HepG2 (cell line): Measurements from ENCODE around the gene PHTF1. TPM values are rescaled to one million over a fixed set of nuclear protein-coding genes. Genes with fewer than 3 reads are reported as not detected.

Experiments
- ATF4 ChIP-seq, 2 experiments: fragments of 450-650 bp in 1 of 2; sonication (generic) in 1 of 2; formaldehyde crosslinking; IDR thresholded peaks; 2 replicates each; pipeline versions ENCODE4 v1.5.0 to v1.8.0; 2020 to 2022; ENCODE audit warnings: mild to moderate bottlenecking in 1 of 2, missing genetic modification reagents in 1 of 2
- E2F2 ChIP-seq: sonication (generic); formaldehyde crosslinking; IDR thresholded peaks from 2 replicates; pipeline ENCODE4 v1.4.0; 2020; ENCODE audit warnings: missing genetic modification reagents, borderline replicate concordance
- FOXC1 ChIP-seq: sonication (generic); formaldehyde crosslinking; IDR thresholded peaks from 2 replicates; pipeline ENCODE4 v1.8.0; 2022; ENCODE audit warnings: mild to moderate bottlenecking, missing genetic modification reagents, borderline replicate concordance
- HNF4A ChIP-seq: sonication (generic); formaldehyde crosslinking; IDR thresholded peaks from 2 replicates; pipeline ENCODE4 v1.4.0; 2020; ENCODE audit warnings: missing genetic modification reagents
- HNF4G ChIP-seq, 2 experiments: sonication (generic) in 1 of 2; formaldehyde crosslinking in 1 of 2; IDR thresholded peaks; 2 replicates each; pipeline versions ENCODE4 v1.4.0 to v1.6.1; 2011 to 2020; ENCODE audit warnings: borderline replicate concordance in 2 of 2, low read depth in 2 of 2, mild to moderate bottlenecking in 2 of 2, low read length in 1 of 2, missing genetic modification reagents in 1 of 2, moderate library complexity in 1 of 2
- KLF16 ChIP-seq, 2 experiments: sonication (generic) in 1 of 2; formaldehyde crosslinking in 1 of 2; IDR thresholded peaks; 2 replicates each; pipeline versions ENCODE4 v1.6.1 to v1.8.0; 2016 to 2023; ENCODE audit warnings: missing genetic modification reagents in 2 of 2, missing compliant biosample characterization in 1 of 2
- MED1 ChIP-seq: sonication (generic); formaldehyde crosslinking; IDR thresholded peaks from 2 replicates; pipeline ENCODE4 v1.4.0; 2020; ENCODE audit warnings: missing genetic modification reagents
- MYC ChIP-seq: sonication (generic); formaldehyde crosslinking; IDR thresholded peaks from 2 replicates; pipeline ENCODE4 v1.9.0; 2021; ENCODE audit warnings: missing genetic modification reagents, borderline replicate concordance
- NR2F1 ChIP-seq, 2 experiments: fragments of 450-650 bp in 1 of 2; formaldehyde crosslinking in 1 of 2; IDR thresholded peaks; 2 replicates each; pipeline versions ENCODE4 v1.5.0 to v1.6.1; 2016 to 2020; ENCODE audit warnings: mild to moderate bottlenecking in 1 of 2, missing compliant biosample characterization in 1 of 2, missing genetic modification reagents in 1 of 2, moderate library complexity in 1 of 2
- NR2F6 ChIP-seq, 2 experiments: IDR thresholded peaks; 2 replicates each; pipeline ENCODE4 v1.6.1; 2016; ENCODE audit warnings: antibody characterized with exemption in 1 of 2, mild to moderate bottlenecking in 1 of 2
- PRPF4 ChIP-seq: fragments of 200-400 bp; formaldehyde crosslinking; IDR thresholded peaks from 2 replicates; pipeline ENCODE4 v1.6.1; 2016; ENCODE audit warnings: low read length, low read depth; ENCODE audit not compliant: poor library complexity, severe bottlenecking
- SAP130 ChIP-seq: IDR thresholded peaks from 2 replicates; pipeline ENCODE4 v1.6.1; 2016; ENCODE audit warnings: low read depth
- SIN3A ChIP-seq: IDR thresholded peaks from 2 replicates; pipeline ENCODE4 v1.6.1; 2011; ENCODE audit warnings: low read depth, mild to moderate bottlenecking, control low read depth, low read length, borderline replicate concordance
- SMYD3 ChIP-seq: sonication (generic); formaldehyde crosslinking; IDR thresholded peaks from 2 replicates; pipeline ENCODE4 v1.8.1; 2023; ENCODE audit warnings: mild to moderate bottlenecking, missing genetic modification reagents
- STAT5B ChIP-seq: sonication (generic); formaldehyde crosslinking; IDR thresholded peaks from 2 replicates; pipeline ENCODE4 v1.4.0; 2020; ENCODE audit warnings: missing genetic modification reagents
- USF2 ChIP-seq, 2 experiments: sonication (generic) in 1 of 2; formaldehyde crosslinking in 1 of 2; IDR thresholded peaks; 2 replicates each; pipeline versions ENCODE4 v1.5.1 to v1.6.1; 2011 to 2020; ENCODE audit warnings: borderline replicate concordance in 1 of 2, low read depth in 1 of 2, low read length in 1 of 2, mild to moderate bottlenecking in 1 of 2, missing genetic modification reagents in 1 of 2, moderate library complexity in 1 of 2
- ZBTB3 ChIP-seq: sonication (generic); formaldehyde crosslinking; IDR thresholded peaks from 2 replicates; pipeline ENCODE4 v1.4.0; 2020; ENCODE audit warnings: low read depth, mild to moderate bottlenecking, moderate library complexity, missing genetic modification reagents, borderline replicate concordance
- ZNF639 ChIP-seq: conservative IDR thresholded peaks from 2 replicates; pipeline ENCODE4 v1.6.1; 2018; ENCODE audit warnings: missing genetic modification reagents
- ZNF768 ChIP-seq: sonication (generic); formaldehyde crosslinking; IDR thresholded peaks from 2 replicates; pipeline ENCODE4 v1.4.0; 2020; ENCODE audit warnings: missing genetic modification reagents
- ZNF878 ChIP-seq: sonication (generic); formaldehyde crosslinking; IDR thresholded peaks from 2 replicates; pipeline ENCODE4 v1.8.1; 2023; ENCODE audit warnings: mild to moderate bottlenecking, missing genetic modification reagents, moderate library complexity
- ZSCAN22 ChIP-seq: sonication (generic); formaldehyde crosslinking; IDR thresholded peaks from 2 replicates; pipeline ENCODE4 v1.4.0; 2020; ENCODE audit warnings: mild to moderate bottlenecking, missing genetic modification reagents
- polyA plus RNA-seq, 8 experiments: library from polyadenylated mRNA; depleted of rRNA in 3 of 8; stranded (reverse) in 7 of 8; unstranded in 1 of 8; fragments of >200 nt; fragmentation: Illumina TruSeq in 4 of 8; extraction: Trizol in 4 of 8; gene quantifications; 2 replicates each; pipeline versions ENCODE4 v1.2.1 to v1.2.3, GENCODE V29; 2011 to 2016; ENCODE audit warnings: low read depth in 4 of 8, missing spikeins in 1 of 8, mixed read lengths in 1 of 8; ENCODE audit not compliant: insufficient read depth in 1 of 8
- total RNA-seq, 5 experiments: library from RNA; depleted of rRNA; stranded (reverse); fragments of >200 nt; fragmentation: Illumina TruSeq; extraction: Trizol; gene quantifications; 2 replicates each; pipeline ENCODE4 v1.2.3, GENCODE V29; 2016; ENCODE audit warnings: low read depth in 1 of 5

Gene PHTF1
- total and polyA plus RNA-seq, 2 of the 13 experiments (the other 11 are each of a cell fraction or from before 2014, with no cell fraction given), result 5.0 to 19.7 TPM

GRCh38 chr1:113758631-113759332 is 504 bp downstream of the PHTF1 start (continued):
- peak; percentile 61 to 86; a peak in 3 of 4 replicates for TF ChIP-seq NR2F1 (CRISPR knock-in tag; IDR thresholded peaks at IDR 0.05)
- TF ChIP-seq ZSCAN22 (CRISPR knock-in tag), result 0 out of 2 replicates have a peak, but pooled peaks have one; percentile 55
- TF ChIP-seq SIN3A, result 0 out of 2 replicates have a peak, but pooled peaks have one; percentile 42
- TF ChIP-seq SAP130 (CRISPR knock-in tag), result peak; percentile 79
- TF ChIP-seq ZNF768, result peak; percentile 28; the same call in 1 of the 2 replicates
- TF ChIP-seq ZNF878 (CRISPR knock-in tag), result no peak
- TF ChIP-seq MED1 (CRISPR knock-in tag), result no peak
- TF ChIP-seq STAT5B (CRISPR knock-in tag), result no peak
- TF ChIP-seq ZBTB3 (CRISPR knock-in tag), result 0 out of 2 replicates have a peak, but pooled peaks have one; percentile 41
- peak in 1 of 2 experiments; percentile 10; a peak in 1 of 4 replicates for TF ChIP-seq ATF4 (CRISPR knock-in tag; IDR thresholded peaks at IDR 0.05)
- 0 out of 4 replicates have a peak, but pooled peaks of 1 of the 2 experiments have one; percentile 60 for TF ChIP-seq KLF16 (CRISPR knock-in tag; IDR thresholded peaks at IDR 0.05)
- no peak for TF ChIP-seq E2F2 (CRISPR knock-in tag)
- TF ChIP-seq USF2 (IDR thresholded peaks at IDR 0.05; ENCODE audit: low read depth, low read length), result no peak
- TF ChIP-seq USF2 (CRISPR knock-in tag; IDR thresholded peaks at IDR 0.05; ENCODE audit: borderline replicate concordance), result no peak
- TF ChIP-seq FOXC1 (CRISPR knock-in tag), result no peak
- TF ChIP-seq ZNF639 (CRISPR knock-in tag), result peak; percentile 23; the same call in 1 of the 2 replicates
- peak; percentile 23 for TF ChIP-seq PRPF4
- TF ChIP-seq SMYD3 (CRISPR knock-in tag), result no peak
- TF ChIP-seq HNF4A, result peak; percentile 37; the same call in 1 of the 2 replicates
- TF ChIP-seq NR2F6 (IDR thresholded peaks at IDR 0.05), result peak; percentile 52
- TF ChIP-seq NR2F6 (CRISPR knock-in tag; IDR thresholded peaks at IDR 0.05), result peak; percentile 33; the same call in 1 of the 2 replicates
- peak; percentile 38; the same call in 1 of the 2 replicates for TF ChIP-seq HNF4G (IDR thresholded peaks at IDR 0.05; ENCODE audit: borderline replicate concordance, low read depth, low read length)
- TF ChIP-seq HNF4G (CRISPR knock-in tag; IDR thresholded peaks at IDR 0.05; ENCODE audit: borderline replicate concordance, low read depth), result no peak
- TF ChIP-seq MYC, result 0 out of 2 replicates have a peak, but pooled peaks have one; percentile 5
